GM12892 (cell line): ENCODE data around the gene SNX5.
A peak's percentile ranks its signal among the peaks of the same experiment; 100 is the strongest.

Source experiments
- POLR2A ChIP-seq: IDR thresholded peaks from 2 replicates; pipeline ENCODE4 v1.6.1; 2011; ENCODE audit warnings: low read depth, low read length, control low read depth
- POLR2AphosphoS5 ChIP-seq: IDR thresholded peaks from 2 replicates; pipeline ENCODE4 v1.6.1; 2011; ENCODE audit warnings: low read depth, low read length, control low read depth

GRCh38 chr20:17960927-17961586 lies 7.5 kb downstream of the SNX5 start:
- TF ChIP-seq POLR2A (peak; percentile 32), POLR2AphosphoS5 (peak; percentile 42)
